ENCODE results near the gene PLA2G2D. TPM values are rescaled to one million over a fixed set of nuclear protein-coding genes. Genes with fewer than 3 reads are reported as not detected.

The PLA2G2D gene
- total RNA-seq, 2 donors from 2014 or later = not detected

DNA sequence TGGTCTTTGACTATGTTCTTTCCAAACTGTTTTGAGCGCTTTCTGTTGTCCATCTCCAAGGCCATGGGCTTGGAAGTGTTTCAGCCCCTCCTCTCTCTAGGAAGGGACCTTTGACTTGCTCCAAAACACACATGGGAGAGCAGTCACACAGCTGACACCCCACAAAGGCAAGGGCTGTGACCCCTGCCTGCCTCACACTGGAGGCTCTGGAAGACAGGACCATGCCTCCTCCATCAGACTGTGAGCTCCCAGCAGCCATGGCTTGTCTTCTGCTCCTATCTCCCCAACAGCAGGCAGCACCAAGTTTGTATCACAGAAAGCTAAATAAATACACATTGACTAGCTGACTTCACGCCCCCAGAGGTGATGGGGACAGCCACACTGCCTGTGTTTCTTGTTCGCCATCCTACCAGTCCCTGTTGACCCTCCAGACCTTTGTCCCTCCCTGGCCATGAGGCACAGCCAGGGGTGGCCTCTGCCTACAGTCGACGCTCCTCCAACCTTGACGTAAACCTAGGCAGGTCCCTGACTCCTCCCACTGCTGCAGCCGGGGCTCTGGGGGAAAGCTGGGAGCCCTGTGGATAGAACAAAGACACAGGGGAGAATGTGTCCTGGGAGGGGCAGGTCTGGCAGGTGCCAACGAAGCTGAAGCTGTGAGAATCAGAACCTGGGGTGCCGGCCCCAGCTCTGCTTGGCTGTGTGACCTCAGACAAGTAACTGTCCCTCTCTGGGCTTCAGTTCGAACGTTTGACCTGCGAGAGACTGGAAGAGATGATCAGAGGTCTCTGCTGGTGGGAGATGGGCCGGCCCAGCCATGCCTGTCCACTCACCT lies 24.6 kb upstream of the PLA2G2D start:
- WGBS, 2 donors = 47 to 62% methylated on average over 13 of the region's 13 CpGs
- intact Hi-C loops (cut with DNase I) = no loop called here
- TF ChIP-seq, protein P1, sequence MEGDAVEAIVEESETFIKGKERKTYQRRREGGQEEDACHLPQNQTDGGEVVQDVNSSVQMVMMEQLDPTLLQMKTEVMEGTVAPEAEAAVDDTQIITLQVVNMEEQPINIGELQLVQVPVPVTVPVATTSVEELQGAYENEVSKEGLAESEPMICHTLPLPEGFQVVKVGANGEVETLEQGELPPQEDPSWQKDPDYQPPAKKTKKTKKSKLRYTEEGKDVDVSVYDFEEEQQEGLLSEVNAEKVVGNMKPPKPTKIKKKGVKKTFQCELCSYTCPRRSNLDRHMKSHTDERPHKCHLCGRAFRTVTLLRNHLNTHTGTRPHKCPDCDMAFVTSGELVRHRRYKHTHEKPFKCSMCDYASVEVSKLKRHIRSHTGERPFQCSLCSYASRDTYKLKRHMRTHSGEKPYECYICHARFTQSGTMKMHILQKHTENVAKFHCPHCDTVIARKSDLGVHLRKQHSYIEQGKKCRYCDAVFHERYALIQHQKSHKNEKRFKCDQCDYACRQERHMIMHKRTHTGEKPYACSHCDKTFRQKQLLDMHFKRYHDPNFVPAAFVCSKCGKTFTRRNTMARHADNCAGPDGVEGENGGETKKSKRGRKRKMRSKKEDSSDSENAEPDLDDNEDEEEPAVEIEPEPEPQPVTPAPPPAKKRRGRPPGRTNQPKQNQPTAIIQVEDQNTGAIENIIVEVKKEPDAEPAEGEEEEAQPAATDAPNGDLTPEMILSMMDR (IDR thresholded peaks at IDR 0.05) = no peak
- no peak for TF ChIP-seq POLR2A (IDR thresholded peaks at IDR 0.05)
- no peaks in the 10 kb centered on the region for H3K9me3 ChIP-seq
- no peaks in the 10 kb centered on the region for H3K4me1 ChIP-seq
- no peak overlapping the region for H3K4me3 ChIP-seq
- no peaks in the 10 kb centered on the region for H3K27me3 ChIP-seq
- ATAC-seq = no peak
- H3K27ac ChIP-seq = no peak overlapping the region
- DNase-seq = no peak
- no peaks in the 10 kb centered on the region for H3K36me3 ChIP-seq (replicated peaks in 1 of 2; ENCODE audit: insufficient read depth in 1 of 2, low read depth in 2 of 2)

DNA sequence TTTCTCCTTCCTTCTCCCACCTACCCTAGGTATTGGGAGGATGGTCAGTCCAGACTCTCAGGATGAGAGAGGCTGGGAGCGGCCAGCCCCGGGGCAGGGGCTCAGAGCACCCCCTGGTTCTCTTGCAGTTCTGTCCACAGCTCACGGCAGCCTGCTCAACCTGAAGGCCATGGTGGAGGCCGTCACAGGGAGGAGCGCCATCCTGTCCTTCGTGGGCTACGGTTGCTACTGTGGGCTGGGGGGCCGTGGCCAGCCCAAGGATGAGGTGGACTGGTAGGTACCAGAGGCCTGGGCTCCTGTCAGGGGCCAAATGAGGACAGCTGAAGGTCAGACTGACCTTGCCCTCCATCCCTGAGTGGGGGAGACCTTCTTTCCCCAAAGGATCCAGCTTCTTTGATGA lies 24.0 kb upstream of the PLA2G2D start:
- ATAC-seq = no peak
- Histone ChIP-seq H3K27me3 (no peaks in the 10 kb centered on the region), H3K9me3 (no peaks in the 10 kb centered on the region), H3K4me1 (no peaks in the 10 kb centered on the region), H3K4me3 (no peak overlapping the region), H3K27ac (no peak overlapping the region), H3K36me3 (replicated peaks in 1 of 2; ENCODE audit: insufficient read depth in 1 of 2, low read depth in 2 of 2) (no peaks in the 10 kb centered on the region)
- 77 to 82% methylated on average over 6 to 8 of the region's 8 CpGs for WGBS, 2 donors
- DNase-seq = no peak
- intact Hi-C loops (cut with DNase I) = no loop called here
- no peak for TF ChIP-seq POLR2A (IDR thresholded peaks at IDR 0.05)
- TF ChIP-seq, protein P1 (IDR thresholded peaks at IDR 0.05) = no peak

DNA sequence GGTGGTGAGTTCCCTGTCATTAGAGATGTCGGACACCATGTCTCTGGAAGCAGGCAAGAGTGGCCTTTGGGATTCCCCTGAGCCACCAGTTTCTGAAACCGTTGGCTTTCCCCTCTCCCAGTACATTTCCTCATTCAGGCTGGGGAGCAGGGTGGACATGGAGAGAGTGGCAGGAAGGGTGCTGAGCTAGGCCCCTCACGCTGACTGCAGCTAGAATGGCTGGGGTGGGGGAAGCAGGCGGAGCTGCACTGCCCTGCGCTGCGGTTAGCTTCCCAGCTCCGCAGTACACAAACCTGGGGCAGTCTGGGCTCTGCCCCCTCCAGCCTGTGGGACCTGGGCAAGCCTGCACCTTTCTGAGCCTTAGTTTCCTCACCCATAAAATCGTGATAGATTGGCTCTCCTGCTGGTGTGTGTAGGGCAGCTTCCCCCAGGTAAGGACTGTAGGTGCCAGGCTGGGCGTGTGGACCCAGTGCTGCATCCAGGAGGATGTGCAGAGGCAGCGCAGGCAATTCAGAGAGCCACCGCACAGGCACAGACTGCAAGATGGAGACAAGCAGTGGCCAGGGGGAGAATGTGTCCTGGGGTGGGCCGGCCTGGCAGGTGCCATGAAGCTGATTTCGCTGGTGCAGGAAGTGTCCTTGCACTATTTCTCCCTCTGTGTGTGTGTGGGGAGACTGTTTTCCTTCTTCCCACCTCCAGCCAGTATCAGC lies 22.8 kb upstream of the PLA2G2D start:
- WGBS, 2 donors = 69 to 83% methylated on average over 4 to 13 of the region's 13 CpGs
- Histone ChIP-seq H3K27me3 (no peaks in the 10 kb centered on the region), H3K9me3 (no peaks in the 10 kb centered on the region), H3K27ac (no peak overlapping the region), H3K4me1 (no peaks in the 10 kb centered on the region), H3K4me3 (no peak overlapping the region), H3K36me3 (replicated peaks in 1 of 2; ENCODE audit: insufficient read depth in 1 of 2, low read depth in 2 of 2) (no peaks in the 10 kb centered on the region)
- TF ChIP-seq, protein P1 (IDR thresholded peaks at IDR 0.05) = no peak
- TF ChIP-seq POLR2A (IDR thresholded peaks at IDR 0.05) = no peak
- DNase-seq (no peak), ATAC-seq (no peak)
- intact Hi-C loops (cut with DNase I) = no loop called here

DNA sequence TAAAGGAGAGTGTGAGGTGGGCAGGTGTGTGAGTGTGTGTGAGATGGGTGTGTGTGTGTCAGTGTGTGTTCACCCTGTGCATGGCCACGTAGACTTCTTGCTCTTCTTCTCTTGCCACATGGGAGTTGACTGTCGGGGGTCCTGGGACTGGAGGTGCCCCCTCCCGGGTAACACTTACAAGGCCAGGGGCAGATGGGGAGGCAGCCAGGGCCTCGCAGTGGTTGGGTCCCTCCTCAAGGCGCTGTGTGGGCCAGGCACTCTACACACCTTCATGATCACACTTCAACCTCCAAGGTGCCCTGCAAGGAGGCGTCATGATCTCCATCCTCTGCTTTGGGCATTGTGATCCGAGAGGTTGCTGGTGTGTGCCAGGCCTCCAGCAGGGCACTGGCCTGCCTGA lies 22.1 kb upstream of the PLA2G2D start:
- DNase-seq (no peak), ATAC-seq (no peak)
- no peaks in the 10 kb centered on the region for H3K36me3 ChIP-seq (replicated peaks in 1 of 2; ENCODE audit: insufficient read depth in 1 of 2, low read depth in 2 of 2)
- intact Hi-C loops (cut with DNase I) = no loop called here
- no peak for TF ChIP-seq POLR2A (IDR thresholded peaks at IDR 0.05)
- TF ChIP-seq, protein P1 (IDR thresholded peaks at IDR 0.05) = no peak
- H3K4me1 ChIP-seq = no peaks in the 10 kb centered on the region
- 81 to 83% methylated on average over 2 to 7 of the region's 7 CpGs for WGBS, 2 donors
- H3K27ac ChIP-seq = no peak overlapping the region
- H3K4me3 ChIP-seq = no peak overlapping the region
- no peaks in the 10 kb centered on the region for H3K9me3 ChIP-seq
- H3K27me3 ChIP-seq = no peaks in the 10 kb centered on the region

Measured in body of pancreas (tissue), 4 donors.